22Rv1 (cell line): ENCODE data around the gene TRIO.

Experiments used
- CTCF ChIP-seq: fragments of 450-650 bp; IDR thresholded peaks from 2 replicates; pipeline ENCODE4 v1.5.1; 2017; ENCODE audit warnings: mild to moderate bottlenecking
- ZFX ChIP-seq: fragments of 450-650 bp; IDR thresholded peaks from 2 replicates; pipeline ENCODE4 v1.6.1; 2017; ENCODE audit warnings: antibody characterized with exemption, borderline replicate concordance

DNA sequence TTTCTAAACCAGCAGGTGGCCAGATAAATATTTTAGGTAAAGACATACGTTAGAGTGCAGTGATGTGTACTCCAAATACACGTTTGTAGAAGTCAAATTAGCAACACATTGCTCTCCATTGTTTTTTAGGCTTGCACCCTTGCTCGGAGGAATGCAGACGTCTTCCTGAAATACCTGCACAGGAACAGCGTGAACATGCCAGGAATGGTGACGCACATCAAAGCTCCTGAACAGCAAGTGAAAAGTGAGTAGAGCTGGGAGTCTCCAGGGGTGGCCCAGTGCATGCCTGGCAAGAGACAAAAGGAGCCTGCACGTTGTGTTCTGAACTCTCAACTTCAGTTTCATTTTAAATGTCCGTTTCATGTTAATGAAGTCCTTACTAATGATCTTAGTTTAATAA, 231.0 kb downstream of the TRIO start:
- TF ChIP-seq CTCF (no peak), ZFX (no peak)
